ENCODE results near the gene TEX22.

Gene TEX22

DNA sequence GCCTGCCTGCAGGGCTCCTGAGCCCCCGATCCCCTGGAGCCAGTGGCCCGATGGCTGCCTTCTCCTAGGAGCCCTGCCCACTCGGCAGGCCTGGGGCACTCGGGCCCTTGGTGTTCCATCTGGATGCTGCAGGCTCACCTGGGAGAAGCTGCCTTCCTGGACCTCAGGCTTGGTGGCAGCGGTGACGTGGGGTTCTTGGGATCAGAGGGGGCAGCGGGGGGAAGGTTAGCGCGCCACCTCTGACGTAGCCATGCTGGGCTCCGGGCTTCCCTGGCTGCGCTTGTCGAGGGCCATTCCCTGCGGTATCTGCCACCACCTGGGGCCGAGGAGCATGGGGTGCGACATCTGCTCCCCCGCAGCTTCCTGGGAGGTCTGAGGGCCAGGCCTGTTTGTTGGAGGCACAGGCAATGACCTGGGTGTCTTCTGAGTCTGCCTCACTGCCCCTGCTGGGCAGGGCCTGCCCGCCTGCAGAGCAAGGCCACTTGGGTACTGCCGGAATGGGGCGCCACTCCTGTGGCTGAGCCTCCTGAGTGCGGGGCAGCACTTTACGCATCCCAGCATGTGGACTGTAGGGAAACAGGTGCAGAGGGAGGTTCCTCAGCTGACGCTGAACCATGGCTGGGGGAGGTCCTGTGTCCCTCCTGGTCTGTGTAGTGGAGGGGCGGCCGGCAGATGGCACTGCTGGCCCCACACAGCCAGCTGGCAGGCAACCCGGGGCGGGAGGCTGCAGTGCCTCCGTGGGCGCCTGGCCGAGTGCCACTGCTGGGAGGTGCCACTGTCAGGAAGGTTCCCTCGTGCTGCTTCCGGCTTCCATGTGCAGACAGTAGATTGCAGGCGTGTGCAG, 41.6 kb downstream of the TEX22 start:
- H4K8ac ChIP-seq (ENCODE audit: low read depth, low read length) = no peak overlapping the region
- peaks cover 29 to 73% of the 10 kb centered on the region in 2 donors for H3K36me3 ChIP-seq (replicated peaks in 1 of 2; ENCODE audit: control insufficient read depth in 2 of 2, insufficient read depth in 2 of 2, low read length in 2 of 2)
- H3K9ac ChIP-seq (ENCODE audit: low read depth, low read length, poor library complexity) = no peak overlapping the region
- DNase-seq (ENCODE audit: low spot score) = no peak
- no peaks in the 10 kb centered on the region for H3K27me3 ChIP-seq (ENCODE audit: control insufficient read depth in 3 of 3, insufficient read depth in 3 of 3, low read depth in 1 of 3, low read length in 3 of 3)
- H3K4me3 ChIP-seq (ENCODE audit: low read length in 2 of 2) = no peak overlapping the region
- no peak overlapping the region for H3K27ac ChIP-seq (replicated peaks; ENCODE audit: low read length)
- no CpG with 5 or more reads among the region's 33 CpGs for WGBS, 2 donors (ENCODE audit: extremely low coverage in 2 of 2, insufficient read length in 2 of 2, insufficient replicate concordance in 1 of 2)
- no peak overlapping the region for H4K91ac ChIP-seq (ENCODE audit: low read depth, low read length, poor library complexity)
- peak overlapping the region; percentile 48 for H3K18ac ChIP-seq (ENCODE audit: low read length)
- peak overlapping the region; percentile 85 for H3K23ac ChIP-seq (ENCODE audit: low read depth, low read length, poor library complexity)
- no peak overlapping the region for H2BK15ac ChIP-seq (ENCODE audit: low read length)
- H3K4me2 ChIP-seq (ENCODE audit: insufficient read depth, low read length, poor library complexity, severe bottlenecking) = no peak overlapping the region
- peaks cover 1 to 2% of the 10 kb centered on the region in 2 donors for H3K9me3 ChIP-seq (replicated peaks in 1 of 2; ENCODE audit: control insufficient read depth in 2 of 2, insufficient read depth in 1 of 2, low read depth in 1 of 2, low read length in 2 of 2)
- no peak overlapping the region for H3K4ac ChIP-seq (ENCODE audit: low read length)
- no peak overlapping the region for H2AFZ ChIP-seq (ENCODE audit: low read length)
- H2BK12ac ChIP-seq (ENCODE audit: low read length) = peak overlapping the region; percentile 73
- H3K4me1 ChIP-seq (ENCODE audit: control insufficient read depth in 2 of 2, insufficient read depth in 1 of 2, low read depth in 1 of 2, low read length in 2 of 2) = no peaks in the 10 kb centered on the region
- no peak overlapping the region for H2AK5ac ChIP-seq (ENCODE audit: low read depth, low read length)
- H2BK120ac ChIP-seq (ENCODE audit: low read depth, low read length) = no peak overlapping the region
- H3K14ac ChIP-seq (ENCODE audit: low read length) = no peak overlapping the region
- peaks cover 42% of the 10 kb centered on the region for H3K79me1 ChIP-seq (ENCODE audit: low read depth, low read length)
- peak overlapping the region; percentile 24 for H2BK5ac ChIP-seq (ENCODE audit: low read length)

DNA sequence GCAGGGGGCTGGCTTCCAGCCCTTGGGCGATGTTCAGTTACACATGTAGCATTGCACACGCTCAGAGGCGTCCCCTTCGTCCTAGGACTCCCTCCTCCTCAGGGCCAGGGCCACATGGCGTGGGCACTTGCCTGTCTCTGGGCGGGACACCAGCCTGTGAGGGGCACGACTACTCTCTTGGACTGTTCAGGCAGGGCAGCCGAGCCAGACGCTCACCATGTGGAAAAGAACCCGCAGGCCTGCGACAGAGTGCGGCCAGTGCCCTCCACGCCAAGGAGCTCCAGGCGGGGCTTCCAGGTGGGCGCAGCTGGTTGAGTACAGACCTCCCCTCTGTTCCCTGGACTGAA, 42.2 kb downstream of the TEX22 start:
- no peak overlapping the region for H3K27ac ChIP-seq (replicated peaks; ENCODE audit: low read length)
- no peak overlapping the region for H2BK12ac ChIP-seq (ENCODE audit: low read length)
- peaks cover 31 to 72% of the 10 kb centered on the region in 2 donors for H3K36me3 ChIP-seq (replicated peaks in 1 of 2; ENCODE audit: control insufficient read depth in 2 of 2, insufficient read depth in 2 of 2, low read length in 2 of 2)
- H2BK120ac ChIP-seq (ENCODE audit: low read depth, low read length) = no peak overlapping the region
- peaks cover 0 to 2% of the 10 kb centered on the region in 2 donors for H3K9me3 ChIP-seq (replicated peaks in 1 of 2; ENCODE audit: control insufficient read depth in 2 of 2, insufficient read depth in 1 of 2, low read depth in 1 of 2, low read length in 2 of 2)
- no peak overlapping the region for H3K4ac ChIP-seq (ENCODE audit: low read length)
- H3K27me3 ChIP-seq (ENCODE audit: control insufficient read depth in 3 of 3, insufficient read depth in 3 of 3, low read depth in 1 of 3, low read length in 3 of 3) = no peaks in the 10 kb centered on the region
- H3K14ac ChIP-seq (ENCODE audit: low read length) = no peak overlapping the region
- no peak overlapping the region for H3K18ac ChIP-seq (ENCODE audit: low read length)
- no peak overlapping the region for H3K9ac ChIP-seq (ENCODE audit: low read depth, low read length, poor library complexity)
- H3K4me3 ChIP-seq (ENCODE audit: low read length in 2 of 2) = no peak overlapping the region
- peaks cover 42% of the 10 kb centered on the region for H3K79me1 ChIP-seq (ENCODE audit: low read depth, low read length)
- H2AK5ac ChIP-seq (ENCODE audit: low read depth, low read length) = no peak overlapping the region
- peak overlapping the region; percentile 24 for H2BK5ac ChIP-seq (ENCODE audit: low read length)
- no peak overlapping the region for H2AFZ ChIP-seq (ENCODE audit: low read length)
- no peak for DNase-seq (ENCODE audit: low spot score)
- H3K23ac ChIP-seq (ENCODE audit: low read depth, low read length, poor library complexity) = peak overlapping the region; percentile 85
- no peak overlapping the region for H4K8ac ChIP-seq (ENCODE audit: low read depth, low read length)
- WGBS, 2 donors (ENCODE audit: extremely low coverage in 2 of 2, insufficient read length in 2 of 2, insufficient replicate concordance in 1 of 2) = no CpG with 5 or more reads among the region's 15 CpGs
- no peak overlapping the region for H4K91ac ChIP-seq (ENCODE audit: low read depth, low read length, poor library complexity)
- no peaks in the 10 kb centered on the region for H3K4me1 ChIP-seq (ENCODE audit: control insufficient read depth in 2 of 2, insufficient read depth in 1 of 2, low read depth in 1 of 2, low read length in 2 of 2)
- no peak overlapping the region for H2BK15ac ChIP-seq (ENCODE audit: low read length)
- no peak overlapping the region for H3K4me2 ChIP-seq (ENCODE audit: insufficient read depth, low read length, poor library complexity, severe bottlenecking)

DNA sequence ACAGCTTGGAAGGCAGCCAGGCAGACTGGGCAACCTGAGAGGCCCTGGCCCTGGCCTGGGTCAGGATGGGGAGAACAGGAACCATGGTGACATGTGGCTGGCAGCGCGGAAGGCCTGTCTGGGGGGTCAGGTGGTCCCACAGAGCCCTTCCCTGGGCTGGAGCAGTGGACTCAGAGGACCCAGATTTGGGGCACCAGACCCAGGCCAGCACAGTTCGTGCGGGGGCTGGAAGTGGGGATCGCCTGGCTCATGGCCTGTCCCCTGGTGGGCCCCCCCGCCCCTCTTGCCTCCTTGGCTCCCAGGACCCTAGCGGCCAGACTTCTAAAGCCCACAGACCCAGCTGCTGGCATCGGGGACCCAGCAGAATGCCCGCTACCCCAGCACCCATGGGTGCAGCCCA, 42.7 kb downstream of the TEX22 start:
- Histone ChIP-seq H3K4me2 (ENCODE audit: insufficient read depth, low read length, poor library complexity, severe bottlenecking) (no peak overlapping the region), H3K9ac (ENCODE audit: low read depth, low read length, poor library complexity) (peak overlapping the region; percentile 12), H4K91ac (ENCODE audit: low read depth, low read length, poor library complexity) (no peak overlapping the region), H3K9me3 (replicated peaks in 1 of 2; ENCODE audit: control insufficient read depth in 2 of 2, insufficient read depth in 1 of 2, low read depth in 1 of 2, low read length in 2 of 2) (peaks cover 0 to 2% of the 10 kb centered on the region in 2 donors), H4K8ac (ENCODE audit: low read depth, low read length) (no peak overlapping the region), H2BK12ac (ENCODE audit: low read length) (no peak overlapping the region), H2BK15ac (ENCODE audit: low read length) (no peak overlapping the region), H3K27ac (replicated peaks; ENCODE audit: low read length) (no peak overlapping the region), H3K36me3 (replicated peaks in 1 of 2; ENCODE audit: control insufficient read depth in 2 of 2, insufficient read depth in 2 of 2, low read length in 2 of 2) (peaks cover 32 to 75% of the 10 kb centered on the region in 2 donors), H2BK5ac (ENCODE audit: low read length) (no peak overlapping the region), H2AFZ (ENCODE audit: low read length) (no peak overlapping the region), H3K14ac (ENCODE audit: low read length) (no peak overlapping the region), H3K23ac (ENCODE audit: low read depth, low read length, poor library complexity) (peak overlapping the region; percentile 85), H3K27me3 (ENCODE audit: control insufficient read depth in 3 of 3, insufficient read depth in 3 of 3, low read depth in 1 of 3, low read length in 3 of 3) (no peaks in the 10 kb centered on the region), H3K4ac (ENCODE audit: low read length) (no peak overlapping the region), H3K4me1 (ENCODE audit: control insufficient read depth in 2 of 2, insufficient read depth in 1 of 2, low read depth in 1 of 2, low read length in 2 of 2) (no peaks in the 10 kb centered on the region), H3K4me3 (ENCODE audit: low read length in 2 of 2) (no peak overlapping the region), H2AK5ac (ENCODE audit: low read depth, low read length) (no peak overlapping the region), H3K18ac (ENCODE audit: low read length) (no peak overlapping the region), H2BK120ac (ENCODE audit: low read depth, low read length) (no peak overlapping the region), H3K79me1 (ENCODE audit: low read depth, low read length) (peaks cover 42% of the 10 kb centered on the region)
- no peak for DNase-seq (ENCODE audit: low spot score)
- no CpG with 5 or more reads among the region's 9 CpGs for WGBS, 2 donors (ENCODE audit: extremely low coverage in 2 of 2, insufficient read length in 2 of 2, insufficient replicate concordance in 1 of 2)

DNA sequence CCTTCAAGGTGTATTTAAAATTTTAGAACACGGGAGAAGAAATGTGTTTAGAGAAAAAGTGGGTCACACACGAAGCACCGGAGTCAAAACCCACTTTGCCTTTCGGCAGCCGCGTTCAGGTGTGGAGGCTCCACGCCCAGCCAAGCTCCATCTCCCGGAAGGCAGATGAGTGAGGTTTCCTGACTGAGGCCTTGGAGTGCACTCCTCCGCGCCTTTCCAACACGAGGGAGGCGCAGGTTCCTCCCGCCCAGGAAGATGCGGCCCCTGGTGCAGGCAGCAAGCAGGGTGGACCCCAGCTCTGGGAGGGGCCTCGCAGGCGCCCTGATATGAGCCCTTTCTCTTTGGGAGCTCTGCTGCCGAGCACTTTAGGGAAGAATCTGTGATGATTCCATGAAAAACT, 43.8 kb downstream of the TEX22 start:
- peaks cover 32 to 73% of the 10 kb centered on the region in 2 donors for H3K36me3 ChIP-seq (replicated peaks in 1 of 2; ENCODE audit: control insufficient read depth in 2 of 2, insufficient read depth in 2 of 2, low read length in 2 of 2)
- H3K4me1 ChIP-seq (ENCODE audit: control insufficient read depth in 2 of 2, insufficient read depth in 1 of 2, low read depth in 1 of 2, low read length in 2 of 2) = no peaks in the 10 kb centered on the region
- no peak overlapping the region for H3K4me3 ChIP-seq (ENCODE audit: low read length in 2 of 2)
- H2AK5ac ChIP-seq (ENCODE audit: low read depth, low read length) = no peak overlapping the region
- no peaks in the 10 kb centered on the region for H3K27me3 ChIP-seq (ENCODE audit: control insufficient read depth in 3 of 3, insufficient read depth in 3 of 3, low read depth in 1 of 3, low read length in 3 of 3)
- no peak overlapping the region for H2BK15ac ChIP-seq (ENCODE audit: low read length)
- no peak overlapping the region for H4K8ac ChIP-seq (ENCODE audit: low read depth, low read length)
- H3K14ac ChIP-seq (ENCODE audit: low read length) = peak overlapping the region; percentile 63
- WGBS, 2 donors (ENCODE audit: extremely low coverage in 2 of 2, insufficient read length in 2 of 2, insufficient replicate concordance in 1 of 2) = no CpG with 5 or more reads among the region's 17 CpGs
- no peak overlapping the region for H2AFZ ChIP-seq (ENCODE audit: low read length)
- H3K4ac ChIP-seq (ENCODE audit: low read length) = no peak overlapping the region
- no peak overlapping the region for H3K27ac ChIP-seq (replicated peaks; ENCODE audit: low read length)
- H3K18ac ChIP-seq (ENCODE audit: low read length) = no peak overlapping the region
- no peak overlapping the region for H2BK120ac ChIP-seq (ENCODE audit: low read depth, low read length)
- no peak overlapping the region for H2BK12ac ChIP-seq (ENCODE audit: low read length)
- no peak overlapping the region for H3K23ac ChIP-seq (ENCODE audit: low read depth, low read length, poor library complexity)
- no peak overlapping the region for H4K91ac ChIP-seq (ENCODE audit: low read depth, low read length, poor library complexity)
- no peaks in the 10 kb centered on the region for H3K9me3 ChIP-seq (replicated peaks in 1 of 2; ENCODE audit: control insufficient read depth in 2 of 2, insufficient read depth in 1 of 2, low read depth in 1 of 2, low read length in 2 of 2)
- H2BK5ac ChIP-seq (ENCODE audit: low read length) = no peak overlapping the region
- no peak for DNase-seq (ENCODE audit: low spot score)
- H3K4me2 ChIP-seq (ENCODE audit: insufficient read depth, low read length, poor library complexity, severe bottlenecking) = no peak overlapping the region
- peaks cover 40% of the 10 kb centered on the region for H3K79me1 ChIP-seq (ENCODE audit: low read depth, low read length)
- H3K9ac ChIP-seq (ENCODE audit: low read depth, low read length, poor library complexity) = no peak overlapping the region
